Mesenchymal stem cell (in vitro differentiated cells and primary cell): ENCODE results near the gene EIF1AY.
A peak's percentile ranks its signal among the peaks of the same experiment; 100 is the strongest.

ENCODE experiments used
- DNase-seq: peaks from one replicate; pipeline ENCODE4 v3.0.0-alpha.2; 2013
- H2AFZ ChIP-seq: one replicate; pipeline ENCODE4 v1.6.1; 2013; ENCODE audit warnings: low read depth, mild to moderate bottlenecking, control low read depth, inconsistent platforms, low read length, moderate library complexity
- H2AK5ac ChIP-seq: 2 replicates; pipeline ENCODE4 v1.6.1; 2013; ENCODE audit warnings: low read length, moderate library complexity, mild to moderate bottlenecking, inconsistent platforms; ENCODE audit not compliant: severe bottlenecking
- H2BK120ac ChIP-seq: one replicate; pipeline ENCODE4 v1.6.1; 2013; ENCODE audit warnings: low read depth, mild to moderate bottlenecking, inconsistent platforms, low read length, moderate library complexity
- H2BK12ac ChIP-seq, 2 experiments: one replicate each; pipeline ENCODE4 v1.6.1; 2013; ENCODE audit warnings: inconsistent platforms in 2 of 2, low read length in 2 of 2, mild to moderate bottlenecking in 2 of 2, moderate library complexity in 2 of 2, control low read depth in 1 of 2
- H2BK15ac ChIP-seq: one replicate; pipeline ENCODE4 v1.6.1; 2013; ENCODE audit warnings: mild to moderate bottlenecking, low read depth, inconsistent platforms; ENCODE audit not compliant: poor library complexity, severe bottlenecking
- H2BK5ac ChIP-seq: 2 replicates; pipeline ENCODE4 v1.6.1; 2013; ENCODE audit warnings: low read depth, mild to moderate bottlenecking, low read length, control low read depth, inconsistent platforms; ENCODE audit not compliant: poor library complexity, severe bottlenecking
- H3K14ac ChIP-seq, 2 experiments: one replicate each; pipeline ENCODE4 v1.6.1; 2013; ENCODE audit warnings: inconsistent platforms in 2 of 2, low read length in 2 of 2, control low read depth in 1 of 2, mild to moderate bottlenecking in 1 of 2, moderate library complexity in 1 of 2
- H3K18ac ChIP-seq, 2 experiments: one replicate each; pipeline ENCODE4 v1.6.1; 2013; ENCODE audit warnings: inconsistent platforms in 2 of 2, low read length in 2 of 2, control low read depth in 1 of 2, low read depth in 1 of 2, mild to moderate bottlenecking in 1 of 2
- H3K23ac ChIP-seq, 2 experiments: one replicate each; pipeline ENCODE4 v1.6.1; 2013; ENCODE audit warnings: inconsistent platforms in 2 of 2, low read length in 2 of 2, mild to moderate bottlenecking in 2 of 2, moderate library complexity in 2 of 2, control low read depth in 1 of 2
- H3K27ac ChIP-seq: 2 replicates; pipeline ENCODE4 v1.5.1; 2013; ENCODE audit warnings: mild to moderate bottlenecking, moderate library complexity, low read length, control low read depth, inconsistent platforms; ENCODE audit not compliant: poor library complexity, severe bottlenecking
- H3K27me3 ChIP-seq, 2 experiments: 2 replicates each; pipeline versions ENCODE4 v1.6.1 to v1.7.0; 2013; ENCODE audit warnings: low read length in 2 of 2, mild to moderate bottlenecking in 2 of 2, moderate library complexity in 2 of 2, control low read depth in 1 of 2, inconsistent platforms in 1 of 2; ENCODE audit not compliant: control insufficient read depth in 1 of 2, insufficient read depth in 1 of 2
- H3K36me3 ChIP-seq, 2 experiments: 2 replicates each; pipeline versions ENCODE4 v1.6.1 to v1.7.0; 2013; ENCODE audit warnings: low read length in 2 of 2, control low read depth in 1 of 2, inconsistent platforms in 1 of 2, low read depth in 1 of 2, mild to moderate bottlenecking in 1 of 2; ENCODE audit not compliant: insufficient read depth in 2 of 2, control insufficient read depth in 1 of 2
- H3K4ac ChIP-seq, 2 experiments: one replicate each; pipeline ENCODE4 v1.6.1; 2013; ENCODE audit warnings: inconsistent platforms in 2 of 2, low read length in 2 of 2, mild to moderate bottlenecking in 2 of 2, moderate library complexity in 2 of 2, control low read depth in 1 of 2, low read depth in 1 of 2
- H3K4me1 ChIP-seq: 2 replicates; pipeline ENCODE4 v1.6.1; 2013; ENCODE audit warnings: low read depth, low read length, control low read depth; ENCODE audit not compliant: control insufficient read depth, insufficient read depth
- H3K4me2 ChIP-seq: 2 replicates; pipeline ENCODE4 v1.6.1; 2013; ENCODE audit warnings: low read length, mild to moderate bottlenecking, inconsistent platforms; ENCODE audit not compliant: poor library complexity, severe bottlenecking
- H3K4me3 ChIP-seq, 2 experiments: 2 replicates each; pipeline versions ENCODE4 v1.5.1 to v1.7.0; 2013; ENCODE audit warnings: low read length in 2 of 2, mild to moderate bottlenecking in 2 of 2, control low read depth in 1 of 2, low read depth in 1 of 2; ENCODE audit not compliant: insufficient read depth in 1 of 2
- H3K79me1 ChIP-seq: replicated peaks from 2 replicates; pipeline ENCODE4 v1.6.1; 2013; ENCODE audit warnings: mild to moderate bottlenecking, control low read depth, low read length, inconsistent platforms; ENCODE audit not compliant: poor library complexity, severe bottlenecking
- H3K9ac ChIP-seq: 2 replicates; pipeline ENCODE4 v1.7.0; 2013; ENCODE audit warnings: mild to moderate bottlenecking, low read length, moderate library complexity
- H3K9me3 ChIP-seq: 2 replicates; pipeline ENCODE4 v1.7.0; 2013; ENCODE audit warnings: mild to moderate bottlenecking, low read length; ENCODE audit not compliant: control insufficient read depth
- H4K8ac ChIP-seq: one replicate; pipeline ENCODE4 v1.6.1; 2013; ENCODE audit warnings: inconsistent platforms, mild to moderate bottlenecking, low read length, moderate library complexity
- H4K91ac ChIP-seq: one replicate; pipeline ENCODE4 v1.6.1; 2013; ENCODE audit warnings: mild to moderate bottlenecking, low read length, inconsistent platforms
- WGBS: methylation state at CpG from one replicate; pipeline ENCODE4 v1.1.7; 2013; ENCODE audit warnings: mixed read lengths; 5-methylcytosine and 5-hydroxymethylcytosine counted together

EIF1AY gene

DNA sequence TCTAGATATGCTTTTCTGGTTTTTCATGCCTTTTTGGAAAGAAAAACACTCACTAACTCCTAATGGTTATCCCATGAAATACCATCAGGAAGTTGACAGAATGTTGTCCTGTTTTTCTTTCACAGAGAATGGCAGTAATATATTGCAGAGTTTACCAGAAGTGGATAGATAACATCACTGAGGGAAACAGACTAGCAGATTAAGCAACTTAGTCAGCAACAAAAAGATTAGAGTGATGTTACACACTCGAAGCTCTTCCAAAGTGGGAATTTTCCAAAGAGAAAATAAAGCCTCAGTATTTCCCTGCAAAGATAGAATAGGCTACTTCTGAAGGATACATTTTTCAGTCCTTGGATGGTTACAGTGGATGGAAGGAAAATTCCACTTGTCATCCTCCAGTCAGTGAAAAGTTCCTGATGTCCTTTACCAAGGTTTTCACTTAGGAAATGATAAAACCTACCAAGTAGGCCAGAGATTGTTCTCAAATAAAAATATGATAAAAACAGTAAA, 31.1 kb upstream of the EIF1AY start:
- Histone ChIP-seq H4K8ac (no peak overlapping the region), H2AK5ac (no peak overlapping the region), H2BK15ac (no peak overlapping the region), H3K79me1 (no peaks in the 10 kb centered on the region), H2BK120ac (no peak overlapping the region), H3K9ac (no peak overlapping the region), H3K14ac (no peak overlapping the region), H3K9me3 (no peaks in the 10 kb centered on the region), H3K36me3 (no peaks in the 10 kb centered on the region), H3K4me1 (no peaks in the 10 kb centered on the region), H3K4me3 (no peak overlapping the region), H3K27me3 (no peaks in the 10 kb centered on the region), H2BK12ac (no peak overlapping the region), H4K91ac (no peak overlapping the region), H3K27ac (no peak overlapping the region), H3K4ac (no peak overlapping the region), H2BK5ac (no peak overlapping the region), H3K18ac (no peak overlapping the region), H2AFZ (no peak overlapping the region), H3K23ac (no peak overlapping the region), H3K4me2 (no peak overlapping the region)
- WGBS: no CpG with 5 or more reads among the region's 1 CpG
- peak; percentile 26 for DNase-seq

DNA sequence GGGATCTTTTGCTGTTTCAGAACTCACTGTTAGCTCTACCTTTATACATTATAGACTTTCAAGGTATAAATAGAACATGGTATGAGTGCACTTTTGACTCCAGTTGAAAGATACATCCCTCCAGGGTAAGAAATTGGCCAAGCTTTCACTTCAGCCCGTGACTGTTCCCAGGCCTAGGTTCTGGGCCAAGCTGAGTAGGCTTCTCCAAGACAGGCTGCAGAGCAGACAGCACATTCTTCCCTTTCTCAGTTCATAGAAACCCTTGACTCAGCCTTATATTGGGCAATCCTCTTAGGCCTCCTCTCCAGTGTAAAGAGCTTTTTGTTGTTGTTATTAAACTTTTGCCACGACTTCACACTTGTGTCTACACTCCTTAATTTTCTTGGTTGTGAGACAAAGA, 29.5 kb upstream of the EIF1AY start:
- DNase-seq: peak; percentile 42
- no peak overlapping the region for H3K4me2 ChIP-seq
- H2BK12ac ChIP-seq: no peak overlapping the region
- 36% methylated on average over 1 of the region's 2 CpGs for WGBS
- H3K9me3 ChIP-seq: no peaks in the 10 kb centered on the region
- H3K27me3 ChIP-seq: no peaks in the 10 kb centered on the region
- H3K14ac ChIP-seq: no peak overlapping the region
- H3K18ac ChIP-seq: no peak overlapping the region
- no peak overlapping the region for H3K4me3 ChIP-seq
- H2AFZ ChIP-seq: no peak overlapping the region
- no peaks in the 10 kb centered on the region for H3K79me1 ChIP-seq
- H4K91ac ChIP-seq: no peak overlapping the region
- no peak overlapping the region for H3K27ac ChIP-seq
- no peaks in the 10 kb centered on the region for H3K4me1 ChIP-seq
- no peak overlapping the region for H3K23ac ChIP-seq
- H2BK120ac ChIP-seq: no peak overlapping the region
- no peak overlapping the region for H2AK5ac ChIP-seq
- no peaks in the 10 kb centered on the region for H3K36me3 ChIP-seq
- no peak overlapping the region for H2BK5ac ChIP-seq
- no peak overlapping the region for H3K9ac ChIP-seq
- no peak overlapping the region for H2BK15ac ChIP-seq
- H4K8ac ChIP-seq: no peak overlapping the region
- H3K4ac ChIP-seq: no peak overlapping the region

DNA sequence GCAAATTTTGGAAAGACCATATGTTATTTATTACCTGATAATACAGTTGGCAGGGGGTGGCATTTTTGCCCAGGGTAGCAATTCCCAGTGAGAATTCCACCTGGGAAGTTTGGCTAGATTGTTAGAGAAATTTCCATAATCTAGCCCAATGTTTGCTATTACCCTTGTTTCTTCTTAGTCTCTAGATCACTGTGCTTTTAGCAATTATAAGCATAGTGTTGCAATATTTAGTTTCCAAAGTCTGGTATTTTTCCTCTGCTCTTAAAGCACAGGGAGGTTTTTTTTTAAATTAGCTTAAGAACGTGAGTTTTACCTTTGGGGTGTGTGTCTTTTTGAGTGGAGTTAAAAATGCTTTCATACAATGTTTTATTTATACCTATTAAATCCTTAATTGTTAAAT, 26.3 kb upstream of the EIF1AY start:
- Histone ChIP-seq H3K4me1 (no peaks in the 10 kb centered on the region), H4K8ac (no peak overlapping the region), H4K91ac (no peak overlapping the region), H3K18ac (no peak overlapping the region), H2AFZ (no peak overlapping the region), H2BK15ac (no peak overlapping the region), H3K36me3 (no peaks in the 10 kb centered on the region), H3K4ac (no peak overlapping the region), H3K27me3 (no peaks in the 10 kb centered on the region), H3K14ac (no peak overlapping the region), H3K27ac (no peak overlapping the region), H3K9ac (no peak overlapping the region), H3K79me1 (no peaks in the 10 kb centered on the region), H2AK5ac (no peak overlapping the region), H3K4me2 (no peak overlapping the region), H3K23ac (no peak overlapping the region), H3K4me3 (no peak overlapping the region), H3K9me3 (no peaks in the 10 kb centered on the region), H2BK12ac (no peak overlapping the region), H2BK120ac (no peak overlapping the region), H2BK5ac (no peak overlapping the region)
- WGBS: no CpG with 5 or more reads among the region's 1 CpG
- DNase-seq: no peak

DNA sequence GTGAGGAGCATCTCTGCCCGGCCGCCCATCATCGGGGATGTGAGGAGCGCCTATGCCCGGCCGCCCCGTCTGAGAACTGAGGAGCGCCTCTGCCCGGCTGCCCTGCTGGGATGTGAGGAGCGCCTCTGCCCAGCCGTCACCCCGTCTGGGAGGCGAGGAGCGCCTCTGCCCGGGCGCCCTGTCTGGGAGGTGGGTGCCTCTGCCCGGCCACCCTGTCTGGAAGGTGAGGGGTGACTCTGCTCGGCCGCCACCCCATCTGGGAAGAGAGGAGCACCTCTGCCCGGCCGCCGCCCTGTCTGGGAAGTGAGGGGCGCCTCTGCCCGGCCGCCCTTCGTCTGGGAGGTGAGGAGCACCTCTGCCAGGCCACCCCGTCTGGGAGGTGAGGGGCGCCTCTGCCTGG, 23.7 kb upstream of the EIF1AY start:
- H3K9me3 ChIP-seq: no peaks in the 10 kb centered on the region
- no peak overlapping the region for H4K8ac ChIP-seq
- H2BK12ac ChIP-seq: no peak overlapping the region
- no peaks in the 10 kb centered on the region for H3K4me1 ChIP-seq
- no peak overlapping the region for H2BK5ac ChIP-seq
- no peak overlapping the region for H3K27ac ChIP-seq
- 98% methylated on average over 13 of the region's 28 CpGs for WGBS
- H3K14ac ChIP-seq: no peak overlapping the region
- no peak overlapping the region for H3K4me2 ChIP-seq
- no peak overlapping the region for H2BK120ac ChIP-seq
- H3K23ac ChIP-seq: no peak overlapping the region
- DNase-seq: no peak
- no peak overlapping the region for H3K9ac ChIP-seq
- H2BK15ac ChIP-seq: no peak overlapping the region
- H4K91ac ChIP-seq: no peak overlapping the region
- H3K18ac ChIP-seq: no peak overlapping the region
- H3K4ac ChIP-seq: no peak overlapping the region
- no peak overlapping the region for H2AFZ ChIP-seq
- no peaks in the 10 kb centered on the region for H3K79me1 ChIP-seq
- H3K27me3 ChIP-seq: no peaks in the 10 kb centered on the region
- H3K4me3 ChIP-seq: no peak overlapping the region
- no peaks in the 10 kb centered on the region for H3K36me3 ChIP-seq
- H2AK5ac ChIP-seq: no peak overlapping the region
